GM04503 (cell line): ENCODE results near the gene ATG10.
A peak's percentile ranks its signal among the peaks of the same experiment; 100 is the strongest.
"Not testable (repeated sequence)": the region's sequence is repeated elsewhere in the genome, so short reads cannot be mapped to it uniquely, and the experiment has no call there.

Experiments used
- DNase-seq: peaks from one replicate; pipeline ENCODE4 v3.0.0-alpha.2; 2012; ENCODE audit warnings: low read depth

Gene ATG10

GRCh38 chr5:81971712-81972491, at the start of gene ATG10:
TSS of gene ATG10 (plus strand) at chr5:81972023. CDS start at chr5:81987571, 15,548 bp downstream.
- peak; percentile 54 for DNase-seq

- no peak for DNase-seq
These were observed 49.0 kb upstream of the ATG10 start for GRCh38 chr5:81922854-81923279.

GRCh38 chr5:81924442-81924841, 47.4 kb upstream of the ATG10 start:
- no peak for DNase-seq

DNA sequence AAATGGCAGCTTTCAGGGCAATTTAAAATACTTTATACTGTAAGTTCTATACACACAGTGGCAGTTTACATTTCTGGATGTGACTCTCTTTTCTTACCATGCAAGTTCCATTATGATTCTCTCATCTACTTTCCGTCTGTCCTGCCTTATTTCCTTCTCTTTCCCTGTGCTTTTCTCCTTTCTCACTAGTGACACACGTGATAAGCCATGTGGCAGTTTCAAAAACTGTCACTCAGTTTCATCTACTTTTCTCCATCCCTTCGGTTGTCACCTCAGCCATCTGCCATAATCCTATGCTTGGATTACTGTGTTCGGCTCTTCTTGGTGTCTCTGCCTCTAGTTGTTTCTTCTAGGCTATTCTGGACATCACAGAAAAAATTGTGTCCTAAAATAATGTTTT, 46.8 kb upstream of the ATG10 start:
- DNase-seq, result no peak

DNA sequence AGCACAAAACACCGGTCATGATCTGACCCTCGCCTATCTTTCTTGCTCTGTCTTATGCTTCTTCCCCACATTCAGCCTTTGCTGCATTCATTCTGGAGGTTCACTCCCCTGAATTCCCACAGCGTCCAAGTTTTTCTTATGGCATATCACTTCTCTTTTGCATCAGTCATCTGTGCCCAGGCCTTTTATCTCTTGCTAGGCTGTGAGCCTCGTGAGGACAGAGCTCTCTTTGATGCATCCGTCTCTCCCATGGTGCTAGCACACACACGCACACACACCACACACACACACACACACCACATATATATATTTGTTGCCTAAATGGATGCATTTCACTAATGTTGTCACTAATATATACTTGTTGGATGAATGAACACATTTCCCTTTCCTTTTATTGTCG, 45.8 kb upstream of the ATG10 start:
- no peak for DNase-seq

GRCh38 chr5:81936066-81936465, 35.8 kb upstream of the ATG10 start:
- DNase-seq, result no peak

- DNase-seq, result no peak
These were observed 35.1 kb upstream of the ATG10 start for GRCh38 chr5:81936750-81937149.

- DNase-seq, result no peak
These were observed 29.1 kb upstream of the ATG10 start for GRCh38 chr5:81942746-81943145.

DNA sequence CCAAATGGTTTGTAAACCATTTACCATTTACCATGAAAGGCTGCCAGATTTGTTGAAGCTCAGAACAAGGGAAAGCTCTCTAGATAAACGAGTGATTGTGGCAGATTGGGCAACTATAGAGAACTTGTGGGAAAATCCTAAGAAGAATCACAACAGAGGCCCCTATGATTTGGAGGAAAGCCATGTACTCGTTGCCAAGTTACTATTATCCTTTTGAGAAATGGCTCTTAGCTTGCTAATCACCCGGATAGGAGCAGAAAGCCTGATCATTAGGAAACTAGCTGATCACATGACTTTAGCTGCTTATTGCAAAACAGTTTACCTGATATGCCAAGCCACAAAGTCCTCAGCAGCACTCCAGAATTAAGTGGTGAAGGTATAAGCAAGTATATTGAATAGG, 23.5 kb upstream of the ATG10 start:
- DNase-seq, result no peak

GRCh38 chr5:81949462-81949861, 22.4 kb upstream of the ATG10 start:
- DNase-seq, result no peak

- DNase-seq, result no peak
These were observed 20.8 kb upstream of the ATG10 start for GRCh38 chr5:81950996-81951395.

DNA sequence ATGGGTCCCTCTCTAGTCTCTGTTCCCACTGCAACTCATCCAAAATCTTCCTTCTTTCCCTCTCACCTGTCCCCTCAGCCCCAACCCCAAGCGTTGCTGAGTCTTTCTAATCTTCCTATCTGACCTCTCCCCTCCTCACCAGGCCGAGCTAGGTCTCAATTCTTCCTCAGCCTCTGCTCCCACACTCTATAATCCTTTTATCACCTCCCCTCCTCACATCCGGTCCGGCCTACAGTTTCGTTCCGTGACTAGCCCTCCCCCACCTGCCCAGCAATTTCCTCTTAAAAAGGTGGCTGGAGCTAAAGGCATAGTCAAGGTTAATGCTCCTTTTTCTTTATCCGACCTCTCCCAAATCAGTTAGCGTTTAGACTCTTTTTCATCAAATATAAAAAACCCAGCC, 17.0 kb upstream of the ATG10 start:
- not testable (repeated sequence) for DNase-seq

- not testable (repeated sequence) for DNase-seq
These were observed 13.7 kb upstream of the ATG10 start for GRCh38 chr5:81958129-81958528.

- DNase-seq, result no peak
These were observed 10.0 kb upstream of the ATG10 start for GRCh38 chr5:81961651-81962440.

DNA sequence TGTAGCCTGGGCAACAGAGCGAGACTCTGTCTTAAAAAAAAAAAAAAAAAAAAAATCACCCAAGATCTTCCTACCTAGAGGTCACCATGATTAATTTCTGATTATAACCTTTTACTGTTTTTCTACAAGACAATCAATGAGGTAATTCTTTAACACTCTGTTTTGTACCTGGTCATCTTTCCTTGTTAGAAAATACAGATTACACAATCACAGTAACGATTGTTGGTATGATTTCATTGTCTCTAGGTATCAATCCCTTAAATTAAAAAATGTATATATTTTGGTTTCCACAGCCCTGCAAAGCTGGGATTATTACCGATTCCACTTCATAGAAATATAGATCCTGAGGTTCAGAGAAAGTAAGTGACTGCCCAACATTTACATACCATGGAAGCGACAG, 8.3 kb upstream of the ATG10 start:
- DNase-seq, result no peak

DNA sequence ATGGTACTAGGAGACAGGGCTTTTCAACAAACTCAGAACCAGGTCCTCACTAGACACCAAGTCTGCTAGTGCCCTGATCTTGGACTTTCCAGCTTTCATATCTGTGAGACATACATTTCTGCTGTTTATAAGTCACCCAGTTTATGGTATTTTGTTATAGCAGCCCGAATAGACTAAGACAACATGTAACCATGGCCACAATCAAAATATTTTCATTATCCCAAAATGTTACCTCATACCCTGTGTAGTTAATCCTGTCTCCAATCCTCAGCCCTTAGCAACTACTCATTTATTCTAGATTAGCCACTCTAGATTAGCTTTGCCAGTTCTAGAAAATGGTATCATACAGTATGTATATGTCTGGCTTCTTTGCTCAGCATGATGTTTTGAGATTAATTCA, 6.3 kb upstream of the ATG10 start:
- no peak for DNase-seq

- no peak for DNase-seq
These were observed 2.6 kb upstream of the ATG10 start for GRCh38 chr5:81969226-81969625.

DNA sequence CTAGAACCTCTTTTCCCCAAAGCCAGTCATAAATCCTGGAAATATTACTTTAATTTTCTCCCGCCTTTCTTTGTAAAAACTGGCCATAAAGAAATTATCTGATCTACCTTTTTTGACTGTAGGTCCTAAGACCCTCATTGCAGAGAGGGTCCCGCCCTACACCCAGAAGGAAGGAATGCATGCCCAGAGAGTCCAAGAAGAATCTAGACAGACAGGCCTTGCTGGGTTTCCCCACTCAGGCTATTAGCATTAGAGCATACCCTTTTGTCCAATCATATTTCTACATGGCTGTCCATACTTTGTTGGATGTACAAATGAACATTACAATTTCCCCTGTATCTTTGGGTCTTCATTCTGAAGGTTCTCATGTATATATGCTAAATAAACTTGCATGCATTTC, 1.9 kb upstream of the ATG10 start:
- no peak for DNase-seq

DNA sequence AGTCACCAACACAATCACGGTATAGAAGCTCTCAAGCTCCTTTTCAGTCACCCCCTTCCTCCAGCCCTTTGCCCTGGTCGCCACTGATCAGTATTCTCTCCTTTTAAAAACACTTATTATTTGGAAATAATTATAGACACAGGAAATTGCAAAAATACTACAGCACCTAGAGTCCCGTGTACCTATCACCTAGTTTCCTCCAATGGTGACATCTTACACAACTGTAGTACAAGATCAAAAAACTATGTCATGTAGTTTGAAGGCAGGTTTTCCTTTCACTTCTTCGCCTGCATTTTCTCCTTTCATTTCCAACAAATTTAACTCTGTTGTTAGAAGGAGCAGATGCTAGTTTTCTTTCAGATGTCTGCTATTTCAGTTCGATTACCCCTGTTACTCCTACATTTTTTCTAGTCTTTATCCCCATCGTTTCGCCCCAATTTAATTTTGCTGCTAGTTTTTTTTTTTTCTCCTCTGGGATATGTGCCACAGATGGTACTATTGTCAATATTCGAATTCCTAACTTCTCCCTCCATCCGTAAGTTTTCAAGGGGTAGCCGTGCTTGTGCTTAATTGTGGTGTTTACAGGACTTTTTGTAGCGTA, 612 bp upstream of the ATG10 start:
- no peak for DNase-seq

DNA sequence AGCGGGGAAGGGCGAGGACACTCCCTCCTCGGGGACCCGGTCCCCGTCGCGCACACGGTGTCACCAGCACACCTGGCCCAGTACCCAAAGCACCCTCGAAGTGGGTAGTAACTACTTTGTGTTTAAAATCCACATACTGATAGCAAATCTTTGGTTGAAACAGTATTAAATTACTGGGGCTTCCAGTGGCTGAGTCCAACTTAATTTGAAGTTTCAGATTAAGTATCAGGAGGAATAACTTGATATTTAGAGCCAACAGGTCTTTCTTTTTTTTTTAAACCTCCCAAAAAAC, 615 bp downstream of the ATG10 start:
- no peak for DNase-seq

DNA sequence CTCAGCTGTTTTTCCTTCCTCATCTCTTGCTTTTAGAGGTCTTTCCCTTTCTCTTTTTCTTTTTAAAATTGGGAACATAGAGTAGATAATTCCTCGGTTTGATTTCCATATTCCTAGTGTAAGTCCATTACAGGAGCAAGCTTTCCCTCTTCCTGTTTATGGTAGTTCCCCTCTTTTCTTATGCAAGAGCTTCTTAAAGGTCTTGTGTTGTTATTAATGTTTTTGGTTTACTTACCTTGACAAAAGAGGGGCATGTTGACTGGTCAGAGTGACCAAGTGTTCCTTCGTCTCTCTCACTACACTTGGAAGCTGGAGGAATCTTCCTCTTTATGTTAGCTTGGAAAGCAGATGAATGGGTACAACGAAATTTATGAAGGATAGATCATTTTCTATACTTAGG, 8.3 kb downstream of the ATG10 start:
- DNase-seq, result no peak

DNA sequence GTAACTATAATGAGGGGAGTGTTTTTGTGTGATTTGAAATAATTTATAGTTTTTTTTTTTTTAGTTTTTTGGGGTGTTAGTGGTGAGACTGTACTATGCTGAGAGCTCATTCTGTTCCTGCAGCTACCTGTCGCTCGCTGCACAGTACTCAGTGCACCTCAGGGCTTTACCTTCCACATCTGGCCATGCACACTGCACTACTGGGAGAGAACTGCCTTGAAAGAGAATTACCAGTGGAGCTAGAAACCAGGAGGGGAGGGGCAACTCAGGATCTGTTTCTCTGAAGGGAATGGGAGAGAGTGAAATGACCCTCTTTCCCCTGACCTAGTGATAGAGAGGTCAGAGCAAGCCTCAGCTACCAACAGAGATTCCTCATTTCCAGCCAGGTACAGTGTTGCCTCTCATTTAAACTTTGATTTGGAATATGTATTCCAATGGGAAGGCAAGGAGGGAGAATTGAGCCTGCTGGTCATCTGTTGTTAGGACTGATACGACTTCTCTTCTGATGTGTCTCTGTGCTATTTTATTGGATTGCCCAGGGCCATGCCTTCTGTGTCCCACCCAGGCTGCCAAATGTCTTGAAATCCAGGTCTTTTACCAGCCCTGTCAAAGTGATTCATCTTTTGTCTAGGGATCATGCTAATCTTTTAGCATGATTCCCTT, 8.9 kb downstream of the ATG10 start:
- no peak for DNase-seq
